ENCODE results near the gene ZNF556.

Gene ZNF556

DNA sequence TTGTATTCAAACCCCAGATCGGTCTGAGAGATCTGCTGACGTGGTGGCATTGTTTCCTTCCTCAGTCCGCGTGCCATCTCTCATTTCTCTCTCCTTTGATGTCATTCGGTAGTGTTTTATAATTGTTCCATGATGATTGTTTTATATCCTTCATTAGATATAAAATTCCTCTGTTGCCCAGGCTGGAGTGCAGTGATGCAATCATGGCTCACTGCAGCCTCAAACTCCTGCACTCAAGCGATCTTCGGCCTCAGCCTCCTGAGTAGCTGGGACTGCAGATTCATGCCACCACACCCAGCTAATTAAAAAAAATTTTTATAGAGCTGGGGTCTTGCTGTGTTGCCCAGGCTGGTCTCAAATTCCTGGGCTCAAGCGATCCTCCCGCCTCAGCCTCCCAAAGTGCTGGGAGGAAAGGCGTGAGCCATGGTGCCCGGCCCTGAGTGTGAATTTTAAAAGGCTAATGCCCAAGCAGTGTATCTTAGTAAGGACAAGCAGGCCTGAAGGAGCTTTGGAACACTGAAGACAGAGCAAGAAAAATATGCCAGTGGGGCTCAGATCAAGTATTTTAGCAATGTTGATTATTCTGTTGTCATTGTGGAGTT lies 38.9 kb downstream of the ZNF556 start:
- DNase-seq (ENCODE audit: low read depth in 2 of 2) = no peak

DNA sequence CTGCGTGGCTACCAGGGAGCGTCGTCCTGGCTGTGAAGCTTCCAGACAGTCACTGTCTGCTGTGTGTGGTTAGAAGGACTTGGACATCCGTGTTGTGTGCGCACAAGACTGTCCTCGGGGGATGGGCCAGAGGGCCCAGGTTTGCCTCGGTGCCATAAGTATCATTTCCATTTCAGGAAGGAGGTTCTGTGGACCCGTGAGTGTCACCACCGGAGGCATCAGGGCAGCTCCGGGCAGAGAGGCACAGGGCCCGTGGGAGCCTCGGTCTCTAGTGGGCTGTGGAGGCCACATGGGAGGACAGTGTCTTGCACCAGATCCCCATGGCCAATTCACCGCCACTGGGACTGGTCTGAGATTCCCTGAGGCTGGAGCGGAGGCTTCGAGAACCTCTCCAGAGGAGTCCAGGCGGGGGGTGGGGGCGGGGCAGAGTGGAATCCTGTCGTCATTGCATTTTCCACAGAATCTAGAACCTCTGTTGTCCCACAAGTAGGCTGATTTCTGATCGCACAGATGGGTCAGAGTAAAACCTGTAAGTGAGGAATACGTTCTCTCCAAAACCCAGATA lies 39.6 kb downstream of the ZNF556 start:
- no peak for DNase-seq (ENCODE audit: low read depth in 2 of 2)

- no peak for DNase-seq (ENCODE audit: low read depth in 2 of 2)
Observed at GRCh38 chr19:2912306-2912705, 45.2 kb downstream of the ZNF556 start.

DNA sequence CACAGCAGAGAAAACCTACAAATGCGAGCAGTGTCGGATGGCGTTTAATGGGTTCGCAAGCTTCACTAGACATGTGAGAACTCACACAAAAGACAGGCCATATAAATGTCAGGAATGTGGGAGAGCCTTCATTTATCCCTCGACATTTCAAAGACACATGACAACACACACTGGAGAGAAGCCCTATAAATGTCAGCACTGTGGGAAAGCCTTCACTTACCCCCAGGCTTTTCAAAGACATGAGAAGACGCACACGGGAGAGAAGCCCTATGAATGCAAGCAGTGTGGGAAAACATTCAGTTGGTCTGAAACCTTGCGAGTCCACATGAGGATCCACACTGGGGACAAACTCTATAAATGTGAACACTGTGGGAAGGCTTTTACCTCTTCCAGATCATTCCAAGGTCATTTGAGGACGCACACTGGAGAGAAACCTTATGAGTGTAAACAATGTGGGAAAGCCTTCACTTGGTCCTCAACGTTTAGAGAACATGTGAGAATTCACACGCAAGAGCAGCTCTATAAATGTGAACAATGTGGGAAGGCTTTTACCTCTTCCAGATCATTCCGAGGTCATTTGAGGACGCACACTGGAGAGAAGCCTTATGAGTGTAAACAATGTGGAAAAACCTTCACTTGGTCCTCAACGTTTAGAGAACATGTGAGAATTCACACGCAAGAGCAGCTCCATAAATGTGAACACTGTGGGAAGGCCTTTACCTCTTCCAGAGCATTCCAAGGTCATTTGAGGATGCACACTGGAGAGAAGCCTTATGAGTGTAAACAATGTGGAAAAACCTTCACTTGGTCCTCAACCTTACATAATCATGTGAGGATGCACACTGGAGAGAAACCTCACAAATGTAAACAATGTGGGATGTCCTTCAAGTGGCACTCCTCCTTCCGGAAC lies 50.4 kb downstream of the ZNF556 start:
- no peak for DNase-seq (ENCODE audit: low read depth in 2 of 2)

- DNase-seq (ENCODE audit: low read depth in 2 of 2) = no peak
Observed at GRCh38 chr19:2922987-2923386, 55.9 kb downstream of the ZNF556 start.

- DNase-seq (ENCODE audit: low read depth in 2 of 2) = no peak
Observed at GRCh38 chr19:2923510-2923909, 56.4 kb downstream of the ZNF556 start.

- DNase-seq (ENCODE audit: low read depth in 2 of 2) = no peak
Observed at GRCh38 chr19:2926341-2927031, 59.4 kb downstream of the ZNF556 start.

- no peak for DNase-seq (ENCODE audit: low read depth in 2 of 2)
Observed at GRCh38 chr19:2927032-2927430, 59.9 kb downstream of the ZNF556 start.
